HG03442 (cell line): Measurements from ENCODE around the gene RAP1GAP2.
"Not testable (repeated sequence)": the region's sequence is repeated elsewhere in the genome, so short reads cannot be mapped to it uniquely, and the experiment has no call there.

Experiments used
- ATAC-seq: cut with Tn5 transposase; IDR thresholded peaks from one replicate; pipeline ENCODE4 v1.9.1; 2021; ENCODE audit warnings: mild to moderate bottlenecking, moderate library complexity; ENCODE audit not compliant: unreplicated experiment

The RAP1GAP2 gene

GRCh38 chr17:2964028-2964356 lies 167.8 kb downstream of the RAP1GAP2 start:
- ATAC-seq: no peak

GRCh38 chr17:2964370-2964769 lies 168.1 kb downstream of the RAP1GAP2 start:
- ATAC-seq: no peak

- ATAC-seq: no peak
These were observed 168.6 kb downstream of the RAP1GAP2 start for GRCh38 chr17:2964831-2965230.

- ATAC-seq: no peak
These were observed 169.7 kb downstream of the RAP1GAP2 start for GRCh38 chr17:2965621-2966595.

GRCh38 chr17:2967515-2967914 lies 171.3 kb downstream of the RAP1GAP2 start:
- ATAC-seq: no peak

GRCh38 chr17:2971851-2972250 lies 175.6 kb downstream of the RAP1GAP2 start:
- no peak for ATAC-seq

- no peak for ATAC-seq
These were observed 176.5 kb downstream of the RAP1GAP2 start for GRCh38 chr17:2972749-2973148.

- no peak for ATAC-seq
These were observed 178.1 kb downstream of the RAP1GAP2 start for GRCh38 chr17:2974347-2974746.

GRCh38 chr17:2975469-2975958 lies 179.3 kb downstream of the RAP1GAP2 start:
- ATAC-seq: no peak

GRCh38 chr17:2977157-2977556 lies 180.9 kb downstream of the RAP1GAP2 start:
- no peak for ATAC-seq

- no peak for ATAC-seq
These were observed 181.9 kb downstream of the RAP1GAP2 start for GRCh38 chr17:2978116-2978515.

- ATAC-seq: no peak
These were observed 182.8 kb downstream of the RAP1GAP2 start for GRCh38 chr17:2978991-2979390.

- no peak for ATAC-seq
These were observed 184.1 kb downstream of the RAP1GAP2 start for GRCh38 chr17:2980211-2980903.

- no peak for ATAC-seq
These were observed 184.6 kb downstream of the RAP1GAP2 start for GRCh38 chr17:2980904-2981246.

- ATAC-seq: no peak
These were observed 185.1 kb downstream of the RAP1GAP2 start for GRCh38 chr17:2981325-2981724.

GRCh38 chr17:2982854-2983253 lies 186.6 kb downstream of the RAP1GAP2 start:
- ATAC-seq: no peak

- no peak for ATAC-seq
These were observed 187.0 kb downstream of the RAP1GAP2 start for GRCh38 chr17:2983255-2983654.

GRCh38 chr17:2985318-2985717 lies 189.1 kb downstream of the RAP1GAP2 start:
- ATAC-seq: no peak

- ATAC-seq: no peak
These were observed 190.7 kb downstream of the RAP1GAP2 start for GRCh38 chr17:2986925-2987324.

- not testable (repeated sequence) for ATAC-seq
These were observed 193.2 kb downstream of the RAP1GAP2 start for GRCh38 chr17:2989396-2989795.

GRCh38 chr17:2989855-2990254 lies 193.6 kb downstream of the RAP1GAP2 start:
- ATAC-seq: no peak

- ATAC-seq: no peak
These were observed 194.2 kb downstream of the RAP1GAP2 start for GRCh38 chr17:2990396-2990795.
